OCI-LY3 (cell line): Measurements from ENCODE around the gene GALNT11.
"Not testable (repeated sequence)": the region's sequence is repeated elsewhere in the genome, so short reads cannot be mapped to it uniquely, and the experiment has no call there.

Source experiments
- H2AFZ ChIP-seq: fragments of 200-600, 300-600 bp; shearing (Covaris generic); 2 replicates; pipeline ENCODE4 v1.6.0; 2014; ENCODE audit warnings: antibody characterized with exemption, low read depth, low read length
- H3K27ac ChIP-seq: fragments of 200-600, 300-600 bp; sonication (generic); 2 replicates; pipeline ENCODE4 v1.5.1; 2014; ENCODE audit warnings: mild to moderate bottlenecking, low read length, moderate library complexity, mixed read lengths
- H3K27me3 ChIP-seq: fragments of 200-600, 300-600 bp; sonication (generic); 2 replicates; pipeline ENCODE4 v1.6.1; 2014; ENCODE audit warnings: low read depth, low read length, mixed read lengths
- H3K36me3 ChIP-seq: fragments of 200-600, 300-600 bp; sonication (generic); replicated peaks from 2 replicates; pipeline ENCODE3; 2014; ENCODE audit warnings: low read depth, low read length, mixed read lengths
- H3K4me1 ChIP-seq: fragments of 300-600, 200-600 bp; sonication (generic); 2 replicates; pipeline ENCODE4 v1.6.1; 2014; ENCODE audit warnings: low read length, mixed read lengths
- H3K4me2 ChIP-seq: fragments of 200-600, 300-600 bp; sonication (generic); 2 replicates; pipeline ENCODE4 v1.6.1; 2014; ENCODE audit warnings: low read length, mixed read lengths
- H3K4me3 ChIP-seq: fragments of 300-600, 200-600 bp; sonication (generic); 2 replicates; pipeline ENCODE4 v1.5.1; 2014; ENCODE audit warnings: antibody characterized with exemption, mild to moderate bottlenecking, low read length, moderate library complexity
- H3K79me2 ChIP-seq: fragments of 300-600, 200-600 bp; shearing (Covaris generic); 2 replicates; pipeline ENCODE4 v1.6.1; 2014; ENCODE audit warnings: mild to moderate bottlenecking, low read length, mixed read lengths
- H3K9ac ChIP-seq: fragments of 300-600, 200-600 bp; shearing (Covaris generic); 2 replicates; pipeline ENCODE4 v1.6.0; 2014; ENCODE audit warnings: mild to moderate bottlenecking, low read length, moderate library complexity
- H3K9me3 ChIP-seq: fragments of 200-600, 300-600 bp; shearing (Covaris generic); 2 replicates; pipeline ENCODE4 v1.6.1; 2014; ENCODE audit warnings: low read length, mixed read lengths; ENCODE audit not compliant: insufficient read depth
- H4K20me1 ChIP-seq: fragments of 200-600, 300-600 bp; sonication (generic); 2 replicates; pipeline ENCODE4 v1.6.1; 2016; ENCODE audit warnings: low read length, mixed read lengths; ENCODE audit not compliant: insufficient read depth
- CTCF ChIP-seq: fragments of 200-600, 300-600 bp; sonication (generic); IDR thresholded peaks from 2 replicates; pipeline ENCODE4 v1.5.1; 2014; ENCODE audit warnings: antibody characterized with exemption, low read length, low read depth
- EZH2phosphoT487 ChIP-seq: fragments of 200-600 bp; shearing (Covaris generic); IDR thresholded peaks from 2 replicates; pipeline ENCODE4 v1.6.1; 2018; ENCODE audit warnings: antibody characterized with exemption, mixed run types, low read depth

Gene GALNT11

GRCh38 chr7:152052771-152053170, 27.3 kb downstream of the GALNT11 start:
- no peak overlapping the region for H3K27ac ChIP-seq
- H2AFZ ChIP-seq: no peak overlapping the region
- no peak overlapping the region for H3K9ac ChIP-seq
- H3K27me3 ChIP-seq: 0 out of 2 replicates have a peak, but pooled peaks cover 3% of the 10 kb centered on the region
- H4K20me1 ChIP-seq: no peaks in the 10 kb centered on the region
- no peaks in the 10 kb centered on the region for H3K36me3 ChIP-seq
- H3K79me2 ChIP-seq: no peaks in the 10 kb centered on the region
- TF ChIP-seq EZH2phosphoT487 (no peak), CTCF (no peak)
- no peaks in the 10 kb centered on the region for H3K9me3 ChIP-seq
- H3K4me3 ChIP-seq: no peak overlapping the region
- H3K4me2 ChIP-seq: no peak overlapping the region
- no peaks in the 10 kb centered on the region for H3K4me1 ChIP-seq

DNA sequence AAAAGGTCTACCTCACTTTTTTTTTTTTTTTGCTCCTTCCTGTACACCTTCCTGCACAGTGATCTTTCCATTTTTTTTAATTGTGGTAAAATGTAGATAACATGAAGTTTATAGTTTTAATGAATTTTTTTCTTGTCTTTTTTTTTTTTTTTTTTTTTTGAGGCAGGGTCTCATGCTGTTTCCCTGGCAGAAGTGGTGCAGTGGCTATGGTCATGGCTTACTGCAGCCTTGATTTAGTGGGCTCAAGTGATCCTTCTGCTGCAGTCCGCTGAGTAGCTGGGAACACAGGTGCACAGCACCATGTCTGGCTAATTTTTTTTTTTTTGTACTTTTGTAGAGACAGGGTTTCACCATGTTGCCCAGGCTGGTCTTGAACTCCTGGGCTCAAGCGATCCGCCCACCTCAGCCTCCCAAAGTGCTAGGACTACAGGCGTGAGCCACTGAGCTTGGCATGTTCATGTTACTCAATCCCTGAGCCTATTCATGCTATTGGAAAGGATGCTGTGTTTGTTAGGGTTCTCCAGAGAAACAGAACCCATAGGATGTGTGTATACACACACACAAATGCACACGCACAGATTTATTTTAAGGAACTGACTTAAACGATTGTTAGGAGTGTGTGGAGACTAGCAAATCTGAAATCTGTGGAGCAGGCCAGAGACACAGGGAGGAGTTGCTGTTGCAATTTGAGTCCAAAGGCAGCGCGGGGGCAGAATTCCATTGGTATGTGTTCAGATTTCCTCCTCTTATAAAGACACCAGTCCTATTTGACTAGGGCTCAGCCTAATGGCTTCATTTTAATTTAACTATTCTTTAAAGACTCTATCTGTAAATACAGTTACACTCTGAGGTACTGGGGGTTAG, 29.1 kb downstream of the GALNT11 start:
- no peak overlapping the region for H3K4me3 ChIP-seq
- no peak overlapping the region for H3K9ac ChIP-seq
- H3K36me3 ChIP-seq: no peaks in the 10 kb centered on the region
- H3K9me3 ChIP-seq: no peaks in the 10 kb centered on the region
- no peaks in the 10 kb centered on the region for H3K4me1 ChIP-seq
- no peak overlapping the region for H2AFZ ChIP-seq
- TF ChIP-seq CTCF (no peak), EZH2phosphoT487 (no peak)
- H3K27ac ChIP-seq: no peak overlapping the region
- H3K4me2 ChIP-seq: no peak overlapping the region
- no peaks in the 10 kb centered on the region for H3K79me2 ChIP-seq
- H4K20me1 ChIP-seq: no peaks in the 10 kb centered on the region
- H3K27me3 ChIP-seq: 0 out of 2 replicates have a peak, but pooled peaks cover 3% of the 10 kb centered on the region

GRCh38 chr7:152056621-152057274, 31.3 kb downstream of the GALNT11 start:
- Histone ChIP-seq H2AFZ (no peak overlapping the region), H3K27me3 (0 out of 2 replicates have a peak, but pooled peaks cover 3% of the 10 kb centered on the region), H3K79me2 (no peaks in the 10 kb centered on the region), H4K20me1 (no peaks in the 10 kb centered on the region), H3K9me3 (no peaks in the 10 kb centered on the region), H3K4me3 (no peak overlapping the region), H3K36me3 (no peaks in the 10 kb centered on the region), H3K9ac (no peak overlapping the region), H3K4me1 (no peaks in the 10 kb centered on the region), H3K4me2 (no peak overlapping the region), H3K27ac (no peak overlapping the region)
- TF ChIP-seq CTCF: no peak

DNA sequence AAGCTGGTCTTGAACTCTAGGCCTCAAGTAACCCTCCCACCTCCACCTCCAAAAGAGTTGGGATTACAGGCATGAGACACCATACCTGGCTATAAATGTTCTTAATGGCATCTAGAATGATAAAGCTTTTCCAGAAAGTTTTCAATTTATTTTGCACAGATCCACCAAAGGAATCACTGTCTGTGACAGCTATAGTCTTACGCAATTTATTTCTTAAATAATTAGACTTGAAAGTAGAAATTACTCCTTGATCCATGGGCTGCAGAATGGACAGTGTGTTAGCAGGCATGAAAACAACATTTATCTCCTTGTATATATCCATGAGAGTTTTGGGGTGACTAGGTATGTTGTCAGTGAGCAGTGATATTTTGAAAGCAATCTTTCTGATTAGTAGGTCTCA, 33.8 kb downstream of the GALNT11 start:
- TF ChIP-seq EZH2phosphoT487: no peak
- no peak for TF ChIP-seq CTCF
- no peaks in the 10 kb centered on the region for H4K20me1 ChIP-seq
- no peak overlapping the region for H3K4me2 ChIP-seq
- no peaks in the 10 kb centered on the region for H3K9me3 ChIP-seq
- H3K79me2 ChIP-seq: no peaks in the 10 kb centered on the region
- no peak overlapping the region for H3K9ac ChIP-seq
- no peak overlapping the region for H3K4me3 ChIP-seq
- 0 out of 2 replicates have a peak, but pooled peaks cover 3% of the 10 kb centered on the region for H3K27me3 ChIP-seq
- no peak overlapping the region for H2AFZ ChIP-seq
- H3K4me1 ChIP-seq: no peaks in the 10 kb centered on the region
- H3K27ac ChIP-seq: no peak overlapping the region
- H3K36me3 ChIP-seq: no peaks in the 10 kb centered on the region

GRCh38 chr7:152061086-152061485, 35.6 kb downstream of the GALNT11 start:
- not testable (repeated sequence) for H3K4me3 ChIP-seq, H3K9me3 ChIP-seq, H3K9ac ChIP-seq, H3K36me3 ChIP-seq, H3K4me1 ChIP-seq, H4K20me1 ChIP-seq, H3K27ac ChIP-seq, H2AFZ ChIP-seq, H3K4me2 ChIP-seq, H3K27me3 ChIP-seq, H3K79me2 ChIP-seq

- not testable (repeated sequence) for H4K20me1 ChIP-seq, H3K79me2 ChIP-seq, H3K4me2 ChIP-seq, H3K4me1 ChIP-seq, H3K9me3 ChIP-seq, H3K27ac ChIP-seq, H3K4me3 ChIP-seq, H2AFZ ChIP-seq, H3K9ac ChIP-seq, H3K36me3 ChIP-seq, H3K27me3 ChIP-seq
These were observed 37.7 kb downstream of the GALNT11 start for GRCh38 chr7:152063192-152063591.
